C4-2B (cell line): ENCODE measurements around the gene AHDC1.
"Not testable (repeated sequence)": the region's sequence is repeated elsewhere in the genome, so short reads cannot be mapped to it uniquely, and the experiment has no call there.

Experiments used
- H3K27ac ChIP-seq: fragments of 450-650 bp; 2 replicates; pipeline ENCODE4 v1.5.1; 2017
- ZFX ChIP-seq: fragments of 450-650 bp; IDR thresholded peaks from 2 replicates; pipeline ENCODE4 v1.6.1; 2017
- TF ChIP-seq, protein P1 (sequence below): fragments of 450-650 bp; conservative IDR thresholded peaks from 2 replicates; pipeline ENCODE4 v1.5.1; 2017; ENCODE audit warnings: mild to moderate bottlenecking

The AHDC1 gene

DNA sequence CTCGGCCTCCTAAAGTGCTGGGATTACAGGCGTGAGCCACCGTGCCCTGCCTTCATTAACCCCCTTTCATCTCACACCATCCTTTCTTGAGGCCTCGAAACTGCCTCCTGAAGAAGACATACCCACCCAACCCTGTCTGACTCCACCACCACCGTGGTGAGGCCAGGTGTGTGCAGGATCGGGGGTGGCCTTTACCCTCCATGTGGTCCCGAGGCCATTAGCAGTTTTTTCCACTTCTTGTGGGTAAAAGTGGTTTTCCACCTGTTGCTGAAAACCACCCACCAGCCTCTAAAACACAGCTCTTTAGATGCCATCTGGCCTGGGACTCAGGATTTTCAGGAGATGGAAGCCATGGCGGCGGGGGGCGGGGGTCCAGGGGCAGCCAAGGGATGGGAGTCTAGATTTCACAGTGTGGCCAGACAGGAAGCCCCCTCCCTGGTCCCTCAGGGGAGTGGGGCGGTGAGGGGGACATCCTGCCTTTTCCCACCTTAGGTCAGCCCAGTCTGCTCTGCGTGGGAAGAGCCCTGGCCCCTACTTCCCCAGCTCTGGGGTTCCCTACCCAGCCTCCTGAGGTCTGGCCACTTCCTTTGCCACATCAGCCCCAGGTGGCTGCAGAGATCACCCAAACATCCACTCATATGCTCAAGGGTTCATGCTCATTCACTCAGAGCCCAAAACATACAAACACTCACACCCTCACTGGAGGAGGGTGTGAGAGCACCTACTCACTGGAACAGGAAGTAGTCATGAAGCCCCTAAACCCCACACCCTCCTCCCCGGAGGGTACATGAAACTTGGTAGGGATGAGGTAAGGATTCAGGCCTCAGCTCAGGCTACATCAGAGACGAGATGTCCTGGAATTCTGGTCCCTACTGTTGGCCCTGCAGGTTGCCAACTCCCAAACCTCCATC lies 28.7 kb upstream of the AHDC1 start:
- H3K27ac ChIP-seq = no peak overlapping the region
- TF ChIP-seq, protein P1, sequence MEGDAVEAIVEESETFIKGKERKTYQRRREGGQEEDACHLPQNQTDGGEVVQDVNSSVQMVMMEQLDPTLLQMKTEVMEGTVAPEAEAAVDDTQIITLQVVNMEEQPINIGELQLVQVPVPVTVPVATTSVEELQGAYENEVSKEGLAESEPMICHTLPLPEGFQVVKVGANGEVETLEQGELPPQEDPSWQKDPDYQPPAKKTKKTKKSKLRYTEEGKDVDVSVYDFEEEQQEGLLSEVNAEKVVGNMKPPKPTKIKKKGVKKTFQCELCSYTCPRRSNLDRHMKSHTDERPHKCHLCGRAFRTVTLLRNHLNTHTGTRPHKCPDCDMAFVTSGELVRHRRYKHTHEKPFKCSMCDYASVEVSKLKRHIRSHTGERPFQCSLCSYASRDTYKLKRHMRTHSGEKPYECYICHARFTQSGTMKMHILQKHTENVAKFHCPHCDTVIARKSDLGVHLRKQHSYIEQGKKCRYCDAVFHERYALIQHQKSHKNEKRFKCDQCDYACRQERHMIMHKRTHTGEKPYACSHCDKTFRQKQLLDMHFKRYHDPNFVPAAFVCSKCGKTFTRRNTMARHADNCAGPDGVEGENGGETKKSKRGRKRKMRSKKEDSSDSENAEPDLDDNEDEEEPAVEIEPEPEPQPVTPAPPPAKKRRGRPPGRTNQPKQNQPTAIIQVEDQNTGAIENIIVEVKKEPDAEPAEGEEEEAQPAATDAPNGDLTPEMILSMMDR = no peak
- TF ChIP-seq ZFX = no peak

DNA sequence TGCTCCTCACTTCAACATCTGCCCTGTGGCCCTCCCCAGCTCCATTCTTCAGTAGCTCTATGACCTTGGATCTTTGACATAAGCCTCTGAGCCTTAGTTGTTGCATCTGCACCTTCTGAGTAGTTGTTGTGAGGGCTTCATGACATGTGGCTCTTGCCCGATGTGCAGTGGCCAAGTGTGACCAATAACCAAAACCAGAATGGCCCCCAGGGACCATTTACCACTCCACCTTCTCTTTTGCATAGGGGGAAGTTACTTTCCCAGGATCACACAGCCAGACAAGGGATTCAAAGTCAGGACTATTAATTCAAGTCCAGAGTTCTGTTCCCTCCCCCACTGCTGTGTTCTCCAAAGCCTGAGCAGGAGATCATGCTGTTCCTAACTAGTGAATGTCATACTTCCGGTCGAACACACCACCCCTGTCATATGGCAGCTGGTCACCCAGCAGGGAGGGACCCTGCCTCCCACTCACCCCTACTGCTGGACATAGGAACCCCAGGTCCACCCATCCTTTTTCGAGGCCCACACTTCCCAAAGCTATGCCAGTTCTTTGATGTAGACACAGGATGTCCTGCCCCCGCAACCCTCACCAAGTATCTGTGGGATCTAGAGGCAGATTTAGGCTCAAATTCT lies 27.0 kb upstream of the AHDC1 start:
- TF ChIP-seq ZFX = no peak
- TF ChIP-seq, protein P1 = no peak
- no peak overlapping the region for H3K27ac ChIP-seq

DNA sequence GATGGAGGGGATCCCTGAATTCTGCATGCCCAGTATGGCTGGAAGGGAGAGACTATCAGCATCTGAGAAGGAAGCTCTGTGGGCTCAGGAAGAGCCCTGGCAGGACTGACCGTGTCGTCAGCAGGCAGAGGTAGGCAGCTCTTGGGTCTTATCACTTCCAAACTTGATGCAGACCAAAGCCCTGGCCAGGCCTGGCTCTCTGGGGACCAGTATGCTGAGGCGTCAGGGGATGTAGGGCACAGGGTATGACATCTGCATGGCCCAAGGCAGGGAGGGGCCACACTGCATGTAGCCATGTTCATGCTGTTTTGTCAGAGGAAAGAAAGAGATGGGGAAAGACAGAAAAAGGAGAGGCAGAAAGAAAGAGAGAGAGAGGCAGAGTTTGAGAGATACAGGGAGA lies 24.8 kb upstream of the AHDC1 start:
- no peak overlapping the region for H3K27ac ChIP-seq
- no peak for TF ChIP-seq ZFX
- TF ChIP-seq, protein P1 = no peak

DNA sequence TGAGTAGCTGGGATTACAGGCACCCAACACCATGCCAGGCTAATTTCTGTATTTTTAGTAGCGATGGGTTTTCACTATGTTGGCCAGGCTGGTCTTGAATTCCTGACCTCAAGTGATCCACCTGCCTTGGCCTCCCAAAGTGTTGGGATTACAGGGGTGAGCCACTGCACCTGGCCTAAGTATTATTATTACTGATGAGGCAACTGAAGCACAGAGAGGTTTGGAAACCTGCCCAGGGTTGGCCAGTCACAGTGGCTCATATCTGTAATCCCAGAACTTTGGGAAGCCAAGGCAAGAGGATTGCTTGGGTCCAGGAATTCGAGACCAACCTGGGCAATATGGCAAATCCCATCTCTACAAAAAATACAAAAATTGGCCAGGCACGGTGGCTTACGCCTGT lies 23.8 kb upstream of the AHDC1 start:
- not testable (repeated sequence) for H3K27ac ChIP-seq

DNA sequence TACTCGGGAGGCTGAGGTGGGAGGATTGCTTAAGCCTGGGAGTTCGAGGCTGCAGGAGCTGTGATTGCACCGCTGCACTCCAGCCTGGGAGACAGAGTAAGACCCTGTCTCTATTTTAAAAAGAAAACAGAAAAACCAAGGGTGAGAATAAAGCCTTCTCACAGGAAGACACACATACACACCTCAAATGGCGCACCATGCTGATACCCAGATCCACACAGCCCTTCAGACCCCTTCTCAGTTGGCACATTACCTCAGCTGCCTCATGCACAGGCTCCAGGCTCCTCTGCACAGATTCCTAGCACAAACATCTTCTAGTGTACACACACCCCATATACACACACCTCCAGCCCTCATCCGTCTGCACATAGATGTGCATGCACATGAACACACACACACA lies 23.1 kb upstream of the AHDC1 start:
- TF ChIP-seq, protein P1 = no peak
- no peak for TF ChIP-seq ZFX
- no peak overlapping the region for H3K27ac ChIP-seq

DNA sequence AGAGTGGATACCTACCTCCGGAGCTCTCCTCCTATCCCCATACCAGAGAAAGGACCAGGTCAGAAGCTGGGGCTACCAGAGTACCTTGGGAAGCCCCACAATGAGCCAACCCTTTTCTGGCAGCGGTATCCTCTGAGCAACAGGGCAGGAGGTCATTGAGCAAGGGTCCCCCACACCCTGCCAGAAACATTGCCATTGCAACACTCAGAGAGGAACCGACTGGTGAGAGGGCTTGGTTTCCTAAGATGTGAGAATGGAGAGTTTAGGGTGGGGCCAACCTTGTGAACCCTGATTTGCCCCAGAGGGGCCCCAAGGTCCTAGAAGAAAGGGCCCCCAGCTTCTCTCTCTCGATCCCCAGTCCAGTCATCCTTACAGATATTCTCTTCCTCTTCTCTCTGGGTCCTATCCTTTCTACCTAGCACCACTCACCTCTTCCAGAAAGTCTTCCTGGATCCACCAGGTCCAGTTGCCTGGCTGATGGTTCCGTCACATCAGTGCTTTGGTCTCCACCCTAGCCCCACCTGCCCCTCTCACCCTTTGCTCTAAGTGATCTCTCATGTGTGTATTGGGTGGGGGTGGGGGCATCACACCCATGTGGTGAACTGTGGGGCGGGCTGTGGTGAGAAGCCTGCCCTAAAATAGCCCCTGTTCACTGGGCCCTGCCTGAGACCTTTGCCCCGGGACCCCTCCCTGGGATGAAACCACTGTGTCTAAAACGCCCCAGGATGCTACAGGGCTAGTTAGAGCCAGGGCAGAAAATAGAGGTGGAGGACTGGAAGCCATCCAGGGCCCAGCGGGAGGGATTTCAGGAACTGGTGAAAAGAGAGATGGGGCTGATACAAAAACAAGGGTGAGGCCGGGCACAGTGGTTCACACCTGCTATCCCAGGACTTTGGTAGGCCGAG lies 22.3 kb upstream of the AHDC1 start:
- TF ChIP-seq, protein P1 = no peak
- TF ChIP-seq ZFX = no peak
- no peak overlapping the region for H3K27ac ChIP-seq

DNA sequence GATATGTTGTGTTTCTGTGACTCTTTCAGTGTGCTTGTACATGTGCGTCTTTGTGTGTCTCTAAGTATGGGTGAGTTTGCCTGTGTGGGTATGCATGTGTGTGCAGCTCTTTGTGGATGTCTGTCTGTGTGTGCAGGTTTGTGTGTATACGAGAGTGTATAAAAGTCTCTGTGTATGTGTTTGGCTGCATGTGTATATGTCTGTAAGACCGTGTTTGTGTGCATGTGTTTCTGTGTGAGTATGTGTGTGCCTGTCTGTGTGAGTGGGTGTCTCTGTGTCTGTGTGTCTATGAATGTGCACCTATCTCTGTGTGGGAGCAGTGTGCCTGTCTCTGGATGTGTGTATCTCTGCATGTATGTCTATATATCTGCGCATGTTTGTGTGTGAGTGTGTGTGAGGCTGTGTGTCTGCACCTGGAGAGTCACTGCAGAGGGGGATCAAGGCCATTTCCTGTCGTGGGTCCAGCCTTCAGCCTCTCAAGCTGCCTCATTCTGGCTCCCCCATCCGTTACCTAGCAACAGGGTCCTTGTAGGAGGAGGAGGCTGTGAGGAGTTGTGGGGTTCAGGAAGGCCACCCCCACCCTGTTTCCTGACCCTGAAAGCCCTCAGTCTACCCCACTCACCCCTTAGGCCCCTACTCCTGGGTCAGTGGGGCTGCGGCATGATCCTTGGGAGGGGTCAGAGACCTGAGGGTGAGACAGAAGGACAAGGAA lies 20.7 kb upstream of the AHDC1 start:
- TF ChIP-seq, protein P1 = no peak
- TF ChIP-seq ZFX = no peak
- H3K27ac ChIP-seq = no peak overlapping the region
